HG02798 (cell line): Measurements from ENCODE around the gene DGKH.

Experiments
- ATAC-seq: cut with Tn5 transposase; IDR thresholded peaks from one replicate; pipeline ENCODE4 v1.9.1; 2021; ENCODE audit warnings: mild to moderate bottlenecking; ENCODE audit not compliant: unreplicated experiment, poor library complexity

Gene DGKH

GRCh38 chr13:42048342-42048683 lies at the start of gene DGKH:
TSS of gene DGKH (plus strand) at chr13:42048648. CDS start at chr13:42048774, 126 bp downstream.
- peak; percentile 33 for ATAC-seq

- ATAC-seq, result no peak
Observed at GRCh38 chr13:42000846-42001245, 47.6 kb upstream of the DGKH start.

- no peak for ATAC-seq
Observed at GRCh38 chr13:42001580-42001979, 46.9 kb upstream of the DGKH start.

DNA sequence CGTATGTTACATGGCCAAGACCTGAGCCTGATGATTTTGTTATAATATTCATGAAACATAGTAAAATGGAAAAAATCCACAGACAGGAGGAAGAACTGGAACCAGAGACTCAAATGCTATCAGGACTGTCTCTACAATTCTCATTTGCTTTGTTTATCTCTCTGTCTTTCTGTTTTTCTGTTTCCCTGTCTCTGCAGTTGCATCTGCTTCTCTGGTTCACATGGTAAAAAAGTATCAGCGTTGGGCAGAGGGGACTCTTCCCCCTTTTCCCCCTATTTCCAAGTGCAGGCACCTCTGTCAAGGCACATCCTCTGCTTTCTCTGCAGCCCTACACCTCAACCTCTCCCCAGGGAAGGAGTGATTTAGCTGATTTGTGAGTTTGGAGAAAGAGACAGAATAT lies 46.4 kb upstream of the DGKH start:
- no peak for ATAC-seq

DNA sequence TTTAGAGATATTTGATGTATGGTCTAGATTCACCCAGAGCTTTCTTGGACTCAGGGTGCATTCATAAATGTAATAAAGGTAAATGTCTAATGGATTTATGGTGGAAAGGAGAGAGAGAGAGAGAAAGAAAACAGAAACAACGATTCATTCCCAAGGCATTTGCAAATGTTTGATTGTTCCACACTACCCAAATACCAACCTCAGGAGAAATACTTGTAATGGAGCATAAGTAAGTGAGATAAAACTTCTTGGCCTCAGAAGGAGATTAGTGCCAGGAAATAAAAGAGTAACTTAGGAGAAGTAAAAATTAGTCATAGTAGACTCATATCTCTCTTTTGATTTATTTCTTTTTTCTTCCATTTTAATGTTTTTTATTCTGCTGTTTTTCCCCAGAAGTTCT lies 40.6 kb upstream of the DGKH start:
- ATAC-seq, result no peak

DNA sequence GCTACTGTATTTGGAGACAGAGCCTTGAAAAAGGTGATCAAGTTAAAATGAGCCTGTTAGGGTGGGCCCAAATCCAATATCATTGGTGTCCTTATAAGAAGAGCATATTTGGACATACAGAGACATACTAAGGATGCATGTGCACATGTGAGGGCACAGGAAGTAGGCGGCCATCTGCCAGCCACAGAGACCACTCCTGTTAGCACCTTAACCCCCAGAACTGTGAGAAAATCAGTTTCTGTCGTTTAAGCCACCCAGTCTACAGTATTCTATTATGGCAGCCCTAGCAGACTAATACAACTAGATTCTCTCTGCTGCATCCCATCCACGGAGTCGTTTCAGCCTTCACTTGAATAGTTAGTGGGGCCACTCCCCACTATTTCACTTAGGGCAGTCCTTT lies 39.4 kb upstream of the DGKH start:
- ATAC-seq, result no peak

DNA sequence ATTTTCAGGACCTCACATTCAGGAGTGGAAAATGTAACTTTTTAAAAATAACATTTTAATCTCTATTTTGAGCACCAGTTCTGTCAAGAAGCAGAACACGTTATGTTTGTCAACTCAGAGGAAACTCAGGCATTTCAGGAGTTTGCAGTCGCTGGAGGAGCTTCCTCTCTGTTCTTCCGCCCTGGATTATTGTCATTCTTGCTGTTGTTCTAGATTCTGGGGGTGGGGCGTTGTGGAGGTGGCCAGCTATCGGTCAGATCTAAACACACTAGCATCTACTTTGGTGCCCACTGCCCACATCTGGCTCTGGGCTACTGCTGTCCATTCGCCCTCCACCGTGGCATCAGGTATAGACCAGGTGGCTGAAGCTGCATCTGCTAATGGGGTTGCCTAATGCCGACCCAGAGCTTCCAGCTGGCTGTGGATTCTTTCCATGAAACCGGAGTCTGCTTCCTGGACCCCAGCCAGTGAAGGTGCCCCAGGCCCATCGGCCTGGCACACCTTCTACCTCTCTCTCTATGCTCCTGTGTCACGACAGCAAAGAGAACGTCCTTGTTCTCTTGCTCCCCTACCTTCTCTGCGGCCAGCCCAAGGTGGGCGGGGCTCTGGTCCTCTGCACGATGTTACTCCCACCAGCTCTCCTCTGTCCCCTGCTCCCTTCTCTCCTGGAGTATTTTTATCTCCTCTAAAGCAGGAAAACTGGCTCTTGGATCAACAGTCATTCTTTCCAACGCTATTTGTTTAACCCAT lies 36.7 kb upstream of the DGKH start:
- ATAC-seq, result no peak

GRCh38 chr13:42014119-42014518 lies 34.3 kb upstream of the DGKH start:
- no peak for ATAC-seq

DNA sequence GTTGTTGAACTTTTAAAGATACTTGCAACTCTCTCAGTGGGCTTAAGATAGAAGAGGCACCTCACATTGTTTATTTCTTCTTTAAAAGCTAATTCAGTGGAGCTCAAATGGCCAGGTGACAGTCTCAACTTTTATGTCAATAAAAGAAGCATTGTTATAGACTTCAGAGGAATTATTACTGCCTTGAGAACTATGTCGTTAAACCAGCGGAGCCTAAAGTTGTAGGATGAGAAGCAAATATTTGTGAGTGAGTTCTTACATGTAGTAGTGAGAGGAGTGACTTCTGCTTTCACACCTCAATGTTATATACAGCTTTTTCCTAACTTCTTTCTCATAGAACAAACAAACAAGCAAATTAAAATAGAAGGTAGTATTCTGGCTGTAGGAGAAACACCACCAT lies 31.2 kb upstream of the DGKH start:
- ATAC-seq, result no peak

DNA sequence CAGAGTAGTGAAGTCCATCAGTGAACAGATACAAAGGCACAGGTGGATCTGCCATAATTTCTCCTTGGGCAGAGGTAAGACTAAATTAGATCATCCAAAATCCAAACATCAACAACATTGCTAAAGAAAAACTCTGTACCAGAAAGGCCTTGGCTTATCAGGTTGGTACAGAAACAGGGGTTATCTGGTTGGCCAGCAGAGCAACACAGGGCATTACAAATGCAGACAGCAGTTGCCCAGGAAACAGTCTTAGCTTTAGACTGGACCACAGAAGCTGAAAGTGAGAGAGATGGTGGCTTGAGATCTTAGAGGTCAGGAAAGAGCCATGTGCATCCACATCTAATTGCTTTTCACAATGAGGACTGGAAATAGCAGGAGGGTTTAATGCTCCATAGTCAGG lies 26.6 kb upstream of the DGKH start:
- no peak for ATAC-seq

DNA sequence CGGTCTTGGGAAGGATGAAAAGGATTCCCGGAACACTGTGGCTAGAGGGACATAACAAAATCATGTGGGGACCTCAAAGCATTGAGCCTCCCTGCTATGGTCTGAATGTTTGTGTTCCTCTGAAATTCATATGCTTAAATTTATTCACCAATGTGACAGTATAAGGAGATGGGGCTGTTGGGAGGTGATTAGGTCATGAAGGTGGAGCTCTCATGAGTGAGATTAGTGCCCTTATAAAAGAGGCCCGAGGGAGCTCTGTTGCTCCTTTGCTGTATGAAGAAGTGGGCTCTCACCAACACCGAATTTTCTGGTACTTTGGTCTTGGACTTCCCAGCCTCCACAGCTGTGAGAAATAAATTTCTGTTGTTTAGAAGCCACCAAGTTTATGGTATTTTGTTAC lies 26.1 kb upstream of the DGKH start:
- ATAC-seq, result no peak

DNA sequence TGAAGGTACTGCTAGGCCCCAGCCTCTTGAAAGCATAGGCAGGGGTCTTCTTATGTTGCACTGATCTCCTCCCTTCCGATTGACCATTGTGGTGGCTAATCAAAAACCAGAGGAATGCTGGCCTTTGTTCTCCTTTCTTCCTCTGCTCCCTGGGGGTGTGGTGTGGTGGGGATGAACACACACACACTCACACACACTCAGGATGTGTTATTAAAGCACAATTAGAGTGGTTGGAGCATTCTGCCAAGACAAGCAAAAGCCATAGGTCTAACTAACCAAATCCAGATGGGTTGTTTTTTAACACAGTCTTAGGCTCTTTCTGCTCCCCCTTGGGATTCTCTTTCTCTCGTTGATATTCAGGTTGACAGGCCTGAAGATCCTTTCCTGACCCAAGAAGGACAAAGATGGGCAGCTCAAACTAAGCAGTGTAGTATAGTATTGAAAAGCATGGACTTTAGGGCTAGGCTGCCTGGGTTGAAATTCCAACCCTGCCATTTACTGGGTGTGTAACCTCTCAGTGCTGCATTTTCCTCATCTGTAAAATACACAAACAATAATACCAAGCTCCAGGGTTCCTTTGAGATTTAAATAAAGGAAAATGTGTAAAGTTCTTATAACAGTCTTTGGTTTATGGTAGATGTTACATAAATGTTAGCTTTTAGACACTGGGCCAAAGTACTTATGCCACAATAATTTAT lies 25.5 kb upstream of the DGKH start:
- no peak for ATAC-seq

- ATAC-seq, result no peak
Observed at GRCh38 chr13:42027286-42027685, 21.2 kb upstream of the DGKH start.

GRCh38 chr13:42028113-42028799 lies 20.2 kb upstream of the DGKH start:
- ATAC-seq, result no peak

- no peak for ATAC-seq
Observed at GRCh38 chr13:42035905-42036521, 12.4 kb upstream of the DGKH start.

- ATAC-seq, result no peak
Observed at GRCh38 chr13:42036711-42037110, 11.7 kb upstream of the DGKH start.

GRCh38 chr13:42038661-42039456 lies 9.6 kb upstream of the DGKH start:
- no peak for ATAC-seq

GRCh38 chr13:42039457-42039945 lies 8.9 kb upstream of the DGKH start:
- ATAC-seq, result peak; percentile 4

DNA sequence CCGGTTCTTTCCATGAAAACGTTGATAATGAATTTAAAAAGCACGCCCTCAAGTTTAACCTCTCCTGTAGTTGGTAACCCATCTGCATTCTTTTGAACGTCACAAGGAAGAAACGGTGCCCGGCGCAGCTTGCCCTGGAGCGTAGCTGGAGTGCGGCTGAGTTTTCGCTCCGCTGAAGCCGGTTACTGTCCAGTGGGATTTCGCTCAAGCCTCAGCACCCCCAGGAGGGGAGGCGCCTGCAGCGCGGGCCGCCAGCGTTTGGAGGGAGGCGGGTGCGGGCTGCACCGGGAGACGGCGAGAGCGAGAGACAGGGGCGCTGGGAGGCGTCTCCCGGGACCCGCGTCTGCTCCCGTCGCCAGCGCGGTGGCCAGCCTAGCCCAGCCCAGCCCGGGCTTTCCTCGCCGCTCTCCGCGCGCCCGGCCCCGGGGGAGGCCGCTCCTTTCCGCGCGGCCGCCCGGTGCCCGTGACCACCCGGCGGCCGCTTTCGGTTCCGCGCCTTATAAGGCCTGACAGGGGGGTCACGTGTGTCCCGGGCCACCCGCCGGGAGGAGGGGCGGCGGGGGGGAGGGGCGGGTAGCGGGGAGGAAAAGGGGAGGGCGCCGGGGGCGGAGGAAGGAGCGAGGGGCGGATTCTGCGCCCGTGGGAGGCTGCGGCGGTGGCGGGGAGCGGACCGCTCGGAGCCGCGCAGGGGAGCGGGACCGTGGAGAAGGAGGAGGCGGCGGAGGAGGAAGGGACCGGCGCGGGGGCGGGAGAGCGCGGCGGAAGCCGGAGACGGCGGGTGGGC lies 8.3 kb upstream of the DGKH start:
- peak; percentile 82 for ATAC-seq

GRCh38 chr13:42040730-42041010 lies 7.8 kb upstream of the DGKH start:
- ATAC-seq, result no peak
